Activated CD4-positive, alpha-beta T cell treated with anti-CD3 and anti-CD28 coated beads, Interleukin-2, amount 10 ng/mL, durations not matched to agents 24 days and 14 days (primary cell): ENCODE measurements around the gene ATF7IP2. TPM values are rescaled to one million over a fixed set of nuclear protein-coding genes. Genes with fewer than 3 reads are reported as not detected.
"Not testable (repeated sequence)": the region's sequence is repeated elsewhere in the genome, so short reads cannot be mapped to it uniquely, and the experiment has no call there.

Source experiments
- DNase-seq: peaks from one replicate; pipeline ENCODE4 v3.0.0; 2022
- H3K27ac Mint-ChIP-seq: one replicate; pipeline ENCODE4 v1.8.0; 2022; ENCODE audit warnings: mild to moderate bottlenecking, mixed read lengths
- H3K27me3 Mint-ChIP-seq: one replicate; pipeline ENCODE4 v1.8.0; 2022; ENCODE audit warnings: mixed read lengths
- H3K36me3 Mint-ChIP-seq: one replicate; pipeline ENCODE4 v1.8.0; 2022; ENCODE audit warnings: low read depth, mild to moderate bottlenecking, mixed read lengths
- H3K4me1 Mint-ChIP-seq: one replicate; pipeline ENCODE4 v1.8.0; 2021; ENCODE audit warnings: mixed read lengths
- H3K4me3 Mint-ChIP-seq: one replicate; pipeline ENCODE4 v1.8.0; 2022; ENCODE audit warnings: mild to moderate bottlenecking, moderate library complexity, mixed read lengths
- H3K9me3 Mint-ChIP-seq: one replicate; pipeline ENCODE4 v1.8.0; 2021; ENCODE audit warnings: mixed read lengths
- intact Hi-C: fragments of 100-400 bp; cut with micrococcal nuclease; formaldehyde crosslinking; loops from one replicate; pipeline ENCODE4 v1.15.1; 2023
- total RNA-seq: library from RNA; stranded (reverse); gene quantifications from 2 replicates; pipeline ENCODE4 v1.2.3, GENCODE V29; 2022

Gene ATF7IP2
- total RNA-seq, 1 donor from 2014 or later: 23.4 TPM

- H3K27me3 Mint-ChIP-seq: no peaks in the 10 kb centered on the region
- no peaks in the 10 kb centered on the region for H3K36me3 Mint-ChIP-seq
- no peaks in the 10 kb centered on the region for H3K4me1 Mint-ChIP-seq
- H3K4me3 Mint-ChIP-seq: no peak overlapping the region
- H3K9me3 Mint-ChIP-seq: peaks cover 9% of the 10 kb centered on the region
- no peak overlapping the region for H3K27ac Mint-ChIP-seq
- intact Hi-C loops: no loop called here
- DNase-seq: no peak
Measured at GRCh38 chr16:10495031-10495345, 109.1 kb downstream of the ATF7IP2 start.

- H3K27ac Mint-ChIP-seq: peak overlapping the region; percentile 10
- no peaks in the 10 kb centered on the region for H3K36me3 Mint-ChIP-seq
- H3K4me1 Mint-ChIP-seq: peaks cover 2% of the 10 kb centered on the region
- no peaks in the 10 kb centered on the region for H3K27me3 Mint-ChIP-seq
- peak; percentile 67 for DNase-seq
- H3K4me3 Mint-ChIP-seq: no peak overlapping the region
- peaks cover 9% of the 10 kb centered on the region for H3K9me3 Mint-ChIP-seq
- intact Hi-C loops: no loop called here
Measured at GRCh38 chr16:10497132-10498101, 111.6 kb downstream of the ATF7IP2 start.

- Mint-ChIP-seq H3K4me1 (peaks cover 5% of the 10 kb centered on the region), H3K36me3 (no peaks in the 10 kb centered on the region), H3K9me3 (peaks cover 5% of the 10 kb centered on the region), H3K27ac (no peak overlapping the region), H3K4me3 (no peak overlapping the region), H3K27me3 (no peaks in the 10 kb centered on the region)
- no peak for DNase-seq
- intact Hi-C loops: loop anchor here (2.0 kb wide), 1 partner anchor 182 kb away; no protein-coding TSS in a partner anchor
Measured at GRCh38 chr16:10500582-10500981, 114.7 kb downstream of the ATF7IP2 start.

DNA sequence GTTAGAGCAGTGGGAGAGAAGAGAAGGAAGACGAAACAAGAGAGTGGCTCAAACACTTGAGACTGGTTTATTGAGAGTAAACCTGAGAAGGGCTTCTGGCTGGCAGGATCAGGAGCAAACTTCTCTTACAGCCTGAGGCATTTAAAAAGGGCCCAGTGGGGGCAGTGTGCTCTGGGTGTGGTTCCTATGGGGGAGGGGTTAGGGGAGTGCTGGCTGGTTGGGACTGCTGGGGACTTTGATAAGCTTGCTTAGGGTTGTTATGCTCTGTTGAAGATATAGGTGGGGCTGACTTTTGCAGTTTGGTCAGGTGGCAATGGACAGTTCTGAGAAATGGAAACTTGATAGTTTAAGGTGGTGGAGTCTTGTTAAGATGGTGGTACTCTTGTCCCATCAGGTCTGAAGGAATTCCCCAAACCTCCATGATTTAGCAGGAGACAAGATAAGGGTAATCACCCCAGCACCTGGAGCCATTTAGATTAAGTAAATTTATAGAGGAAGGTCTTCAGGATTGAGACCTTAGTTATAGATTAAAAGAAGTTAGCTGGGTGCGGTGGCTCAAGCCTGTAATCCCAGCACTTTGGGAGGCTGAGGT is 115.3 kb downstream of the ATF7IP2 start:
- H3K27me3 Mint-ChIP-seq: no peaks in the 10 kb centered on the region
- no peak overlapping the region for H3K27ac Mint-ChIP-seq
- H3K9me3 Mint-ChIP-seq: peaks cover 5% of the 10 kb centered on the region
- no peaks in the 10 kb centered on the region for H3K36me3 Mint-ChIP-seq
- no peak overlapping the region for H3K4me3 Mint-ChIP-seq
- intact Hi-C loops: loop anchor here (2.0 kb wide), 1 partner anchor 182 kb away; no protein-coding TSS in a partner anchor
- DNase-seq: peak; percentile 73
- peaks cover 5% of the 10 kb centered on the region for H3K4me1 Mint-ChIP-seq

DNA sequence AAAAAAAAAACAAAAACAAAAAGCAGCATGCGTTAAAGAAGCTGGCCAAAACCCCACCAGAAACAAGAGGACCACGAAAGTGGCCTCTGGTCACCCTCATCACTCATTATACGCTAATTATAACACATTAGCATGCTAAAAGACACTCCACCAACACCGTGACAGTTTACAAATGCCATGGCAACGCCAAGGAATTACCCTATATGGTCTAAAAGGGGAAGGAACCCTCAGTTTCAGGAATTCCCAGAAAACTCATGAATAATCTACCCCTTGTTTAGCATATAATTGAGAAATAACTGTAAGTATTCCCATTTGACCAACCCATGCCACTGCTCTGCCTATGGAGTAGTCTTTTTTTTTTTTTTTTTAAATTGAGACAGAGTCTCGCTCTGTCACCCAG is 116.9 kb downstream of the ATF7IP2 start:
- H3K27ac Mint-ChIP-seq: no peak overlapping the region
- H3K9me3 Mint-ChIP-seq: peaks cover 5% of the 10 kb centered on the region
- no peak overlapping the region for H3K4me3 Mint-ChIP-seq
- intact Hi-C loops: no loop called here
- H3K4me1 Mint-ChIP-seq: peaks cover 5% of the 10 kb centered on the region
- H3K27me3 Mint-ChIP-seq: peaks cover 2% of the 10 kb centered on the region
- no peak for DNase-seq
- no peaks in the 10 kb centered on the region for H3K36me3 Mint-ChIP-seq

GRCh38 chr16:10504404-10504885 is 118.6 kb downstream of the ATF7IP2 start:
- Mint-ChIP-seq H3K36me3 (no peaks in the 10 kb centered on the region), H3K4me1 (peaks cover 5% of the 10 kb centered on the region), H3K27me3 (peaks cover 2% of the 10 kb centered on the region), H3K9me3 (no peaks in the 10 kb centered on the region), H3K4me3 (no peak overlapping the region), H3K27ac (no peak overlapping the region)
- no peak for DNase-seq
- intact Hi-C loops: no loop called here

- intact Hi-C loops, H3K4me1 Mint-ChIP-seq, DNase-seq, H3K36me3 Mint-ChIP-seq, H3K4me3 Mint-ChIP-seq, H3K9me3 Mint-ChIP-seq, H3K27me3 Mint-ChIP-seq, H3K27ac Mint-ChIP-seq: not testable (repeated sequence)
Measured at GRCh38 chr16:10505286-10505685, 119.4 kb downstream of the ATF7IP2 start.

DNA sequence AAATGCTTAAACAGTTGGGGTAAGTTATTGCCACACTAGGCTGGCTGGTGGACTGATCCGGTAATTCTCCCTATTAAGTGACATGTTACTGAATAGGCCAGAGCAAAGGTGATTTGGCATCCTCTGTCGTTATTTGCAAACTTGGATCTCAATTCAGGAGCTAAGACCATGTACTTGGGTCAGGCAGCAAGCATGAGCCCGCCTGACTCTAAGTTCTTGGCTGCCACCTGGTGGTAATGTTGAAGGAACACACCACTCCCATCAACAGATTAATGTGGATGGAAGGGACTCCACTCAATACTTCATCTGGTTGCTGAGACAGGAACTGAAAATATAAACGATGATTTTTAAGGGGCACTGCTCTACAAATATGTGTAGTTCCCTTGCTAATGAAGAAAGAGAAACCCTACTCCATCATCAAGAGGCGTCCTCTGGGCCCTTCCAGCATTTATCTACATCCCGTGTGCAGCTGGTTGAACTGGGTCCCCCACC is 123.7 kb downstream of the ATF7IP2 start:
- no peak overlapping the region for H3K4me3 Mint-ChIP-seq
- H3K27ac Mint-ChIP-seq: no peak overlapping the region
- intact Hi-C loops: loop anchor here (1.0 to 5.0 kb wide), 4 partner anchors 122 to 1942 kb away; partner anchors contain the start of gene ATF7IP2
- no peaks in the 10 kb centered on the region for H3K9me3 Mint-ChIP-seq
- peak; percentile 90 for DNase-seq
- H3K4me1 Mint-ChIP-seq: peaks cover 15% of the 10 kb centered on the region
- H3K36me3 Mint-ChIP-seq: no peaks in the 10 kb centered on the region
- peaks cover 8% of the 10 kb centered on the region for H3K27me3 Mint-ChIP-seq

- no peak for DNase-seq
- H3K4me3 Mint-ChIP-seq: no peak overlapping the region
- H3K36me3 Mint-ChIP-seq: no peaks in the 10 kb centered on the region
Measured at GRCh38 chr16:10510279-10510678, 124.4 kb downstream of the ATF7IP2 start.

GRCh38 chr16:10511829-10512228 is 126.0 kb downstream of the ATF7IP2 start:
- no peak for DNase-seq
- intact Hi-C loops: loop anchor here (5.0 kb wide), 2 partner anchors 125 to 1945 kb away; partner anchors contain the start of gene ATF7IP2
- H3K9me3 Mint-ChIP-seq: no peaks in the 10 kb centered on the region
- no peaks in the 10 kb centered on the region for H3K36me3 Mint-ChIP-seq
- H3K27me3 Mint-ChIP-seq: peaks cover 8% of the 10 kb centered on the region
- H3K4me1 Mint-ChIP-seq: peaks cover 13% of the 10 kb centered on the region
- H3K27ac Mint-ChIP-seq: no peak overlapping the region
- no peak overlapping the region for H3K4me3 Mint-ChIP-seq

More at GRCh38 chr16:10510279-10510678, 124.4 kb downstream of the ATF7IP2 start:
- intact Hi-C loops: loop anchor here (5.0 kb wide), 2 partner anchors 123 to 1943 kb away; partner anchors contain the start of gene ATF7IP2
- H3K4me1 Mint-ChIP-seq: peaks cover 13% of the 10 kb centered on the region
- H3K27me3 Mint-ChIP-seq: peaks cover 8% of the 10 kb centered on the region
- H3K9me3 Mint-ChIP-seq: no peaks in the 10 kb centered on the region
- H3K27ac Mint-ChIP-seq: no peak overlapping the region

DNA sequence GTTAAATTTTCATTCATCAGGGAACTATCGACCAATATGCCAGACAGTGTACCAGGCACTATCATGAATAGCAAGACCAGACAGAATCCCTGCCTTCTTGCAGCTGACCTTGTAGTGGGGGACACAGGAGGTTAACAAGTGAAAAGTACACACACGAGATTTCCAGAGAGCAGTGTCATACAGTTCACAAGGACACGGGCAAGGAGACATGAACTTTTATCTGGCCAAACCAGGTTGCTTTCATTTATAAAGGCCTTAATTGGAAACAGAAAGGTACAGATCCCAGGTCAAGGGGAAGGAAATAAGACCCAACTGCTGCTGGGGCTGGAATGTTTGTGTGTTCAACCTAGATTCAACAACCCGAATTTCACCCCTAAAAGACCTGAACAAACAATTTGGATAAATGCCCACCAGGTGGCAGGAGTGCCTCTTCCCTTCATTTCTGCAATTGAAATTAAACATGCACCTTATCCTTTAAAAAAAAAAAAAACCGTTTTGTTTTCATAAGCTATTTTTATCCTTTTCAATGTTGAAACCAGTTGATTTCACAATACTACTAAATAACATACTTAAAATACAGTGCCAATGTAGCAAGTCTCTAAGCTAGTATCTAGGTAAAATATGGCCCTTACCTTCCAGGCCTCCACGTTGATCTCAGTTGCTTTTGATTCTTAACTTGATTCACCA is 128.7 kb downstream of the ATF7IP2 start:
- peak; percentile 83 for DNase-seq
- Mint-ChIP-seq H3K9me3 (no peaks in the 10 kb centered on the region), H3K4me1 (peaks cover 11% of the 10 kb centered on the region), H3K4me3 (no peak overlapping the region), H3K36me3 (no peaks in the 10 kb centered on the region), H3K27ac (no peak overlapping the region), H3K27me3 (peaks cover 5% of the 10 kb centered on the region)
- intact Hi-C loops: loop anchor here (1.0 to 5.0 kb wide), 4 partner anchors 127 to 1947 kb away; partner anchors contain the start of gene ATF7IP2

GRCh38 chr16:10517868-10518267 is 132.0 kb downstream of the ATF7IP2 start:
- H3K9me3 Mint-ChIP-seq: no peaks in the 10 kb centered on the region

DNA sequence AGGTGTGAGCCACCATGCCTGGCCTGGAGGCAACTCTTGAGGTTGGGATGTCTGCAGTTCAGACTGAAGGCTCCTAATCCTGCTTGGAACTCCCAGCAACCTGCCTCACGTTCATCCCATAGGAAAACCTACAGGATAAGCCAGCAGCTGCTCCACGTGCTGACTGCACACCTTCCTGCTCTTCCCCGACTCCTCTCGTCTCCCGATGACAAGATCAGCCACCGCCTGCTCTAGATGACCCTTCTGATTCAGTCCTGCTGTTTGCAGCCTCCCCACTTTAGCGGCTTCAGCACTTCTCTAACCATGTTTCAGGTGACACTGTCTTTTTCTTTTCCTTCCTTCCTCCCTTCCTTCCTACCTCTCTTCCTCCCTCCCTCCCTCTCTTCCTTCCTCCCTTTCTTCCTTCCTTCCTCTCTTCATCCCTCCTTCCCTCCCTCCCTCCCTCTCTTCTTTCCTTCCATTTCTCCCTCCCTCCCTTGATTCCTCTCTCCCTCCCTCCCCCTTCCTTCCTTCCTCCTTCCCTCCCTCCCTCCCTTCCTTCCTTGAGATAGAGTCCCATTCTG is 132.7 kb downstream of the ATF7IP2 start:
- no peaks in the 10 kb centered on the region for H3K36me3 Mint-ChIP-seq
- intact Hi-C loops: no loop called here
- no peak overlapping the region for H3K27ac Mint-ChIP-seq
- H3K4me3 Mint-ChIP-seq: no peak overlapping the region
- no peaks in the 10 kb centered on the region for H3K9me3 Mint-ChIP-seq
- no peak for DNase-seq
- H3K27me3 Mint-ChIP-seq: peaks cover under 1% of the 10 kb centered on the region
- peaks cover 3% of the 10 kb centered on the region for H3K4me1 Mint-ChIP-seq

More at GRCh38 chr16:10517868-10518267, 132.0 kb downstream of the ATF7IP2 start:
- no peak for DNase-seq
- Mint-ChIP-seq H3K27ac (no peak overlapping the region), H3K27me3 (peaks cover 4% of the 10 kb centered on the region), H3K4me3 (no peak overlapping the region), H3K4me1 (peaks cover 3% of the 10 kb centered on the region), H3K36me3 (no peaks in the 10 kb centered on the region)
- intact Hi-C loops: no loop called here
